Islet precursor cell (in vitro differentiated cells): Measurements from ENCODE around the gene ETFB.
"Not testable (repeated sequence)": the region's sequence is repeated elsewhere in the genome, so short reads cannot be mapped to it uniquely, and the experiment has no call there.

ENCODE experiments used
- DNase-seq: peaks from one replicate; pipeline ENCODE4 v3.0.0-alpha.2; 2018

The ETFB gene

DNA sequence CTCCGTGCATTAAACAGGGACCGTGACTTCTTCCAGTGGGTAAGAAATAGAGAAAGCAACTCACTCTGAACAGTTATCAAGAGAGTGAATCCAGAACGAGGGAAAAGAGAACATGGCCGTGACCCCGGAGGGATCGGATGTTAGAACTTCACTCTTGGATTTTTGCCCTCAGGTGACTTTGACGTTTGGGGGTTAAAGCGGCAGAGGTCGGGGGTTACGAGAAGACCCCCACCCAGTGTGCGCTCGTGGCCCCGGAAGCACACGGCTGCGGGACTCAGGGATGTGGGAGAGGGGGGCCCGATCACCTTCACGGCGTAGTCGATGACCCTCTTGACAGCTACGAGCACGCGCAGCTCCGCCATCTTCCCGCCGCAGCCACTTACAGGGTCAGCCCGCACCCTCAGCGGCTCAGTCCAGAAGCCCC, at the start of gene ETFB:
ETFB (minus strand) TSS at position 424 of the 424 bp plus-strand sequence; CDS start at position 362, 62 bp downstream.
- DNase-seq = no peak

DNA sequence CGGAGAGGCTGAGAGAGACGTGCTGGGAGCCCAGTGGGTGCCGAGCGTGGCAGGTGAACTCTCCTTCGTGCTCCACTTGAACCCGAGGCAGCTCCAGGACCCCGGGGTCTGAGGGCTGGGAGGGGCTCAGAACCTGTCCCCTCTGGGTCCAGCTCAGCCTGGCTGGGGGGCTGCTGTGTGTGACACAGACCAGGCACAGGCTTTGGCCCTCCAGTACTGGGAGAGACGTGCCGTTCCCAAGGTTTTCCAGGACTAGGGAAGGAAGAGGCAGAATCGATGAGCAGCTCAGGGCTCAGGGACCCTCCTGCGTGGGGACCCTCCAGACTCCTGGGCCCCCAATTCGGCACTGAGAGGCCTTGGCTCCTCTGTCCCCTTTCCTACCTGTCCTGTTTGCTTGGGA, 49.0 kb upstream of the ETFB start:
- DNase-seq = no peak

GRCh38 chr19:51410950-51411748, 45.0 kb upstream of the ETFB start:
- DNase-seq = no peak

DNA sequence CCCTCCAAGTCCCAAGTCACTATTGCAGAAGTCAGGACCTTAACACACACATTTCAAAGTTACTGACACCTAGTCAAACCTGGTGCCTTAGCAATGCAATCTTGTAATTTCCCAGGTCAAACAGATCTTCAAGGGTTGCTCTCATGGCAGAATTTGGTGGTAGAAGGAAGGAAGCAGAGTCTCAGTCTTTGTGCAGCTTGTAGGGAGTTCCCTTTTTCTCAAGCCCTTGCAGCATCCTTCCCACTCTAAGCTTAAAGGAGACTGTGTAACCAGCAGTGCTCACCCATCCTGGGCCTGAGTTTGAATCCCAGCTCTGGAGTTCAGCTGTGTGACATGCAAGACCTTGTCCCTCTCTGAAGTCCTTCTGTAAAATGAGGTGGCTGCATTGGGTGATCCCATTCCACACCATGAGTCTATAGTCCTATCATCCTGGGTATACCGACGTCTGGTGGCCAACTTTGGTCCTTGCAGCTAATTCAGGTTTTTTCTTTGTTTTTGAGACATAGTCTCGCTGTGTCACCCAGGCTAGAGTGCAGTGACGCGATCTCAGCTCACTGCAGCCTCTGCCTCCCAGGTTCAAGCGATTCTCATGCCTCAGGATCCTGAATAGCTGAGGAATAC, 41.4 kb upstream of the ETFB start:
- peak; percentile 68 for DNase-seq

- no peak for DNase-seq
Measured at GRCh38 chr19:51402117-51402516, 35.9 kb upstream of the ETFB start.

GRCh38 chr19:51399936-51400335, 33.7 kb upstream of the ETFB start:
- not testable (repeated sequence) for DNase-seq

DNA sequence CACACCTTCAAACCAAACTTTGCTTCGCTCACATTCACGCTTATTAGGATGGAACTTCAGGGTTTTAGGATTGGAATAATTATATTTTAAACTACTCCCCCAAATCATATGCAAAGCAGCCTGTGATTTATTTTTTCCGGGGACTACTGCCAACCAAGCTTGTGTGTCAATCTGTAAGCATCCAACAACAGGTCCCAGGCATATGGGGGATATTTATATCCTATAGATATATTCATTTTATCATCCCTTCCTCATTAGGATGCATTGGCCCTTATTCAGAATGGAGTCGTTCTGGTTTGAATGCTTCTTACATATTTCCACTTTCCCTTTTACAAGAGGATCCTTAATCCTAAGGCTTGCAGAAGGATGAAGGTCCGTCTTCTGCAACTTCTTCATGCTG, 33.0 kb upstream of the ETFB start:
- no peak for DNase-seq

DNA sequence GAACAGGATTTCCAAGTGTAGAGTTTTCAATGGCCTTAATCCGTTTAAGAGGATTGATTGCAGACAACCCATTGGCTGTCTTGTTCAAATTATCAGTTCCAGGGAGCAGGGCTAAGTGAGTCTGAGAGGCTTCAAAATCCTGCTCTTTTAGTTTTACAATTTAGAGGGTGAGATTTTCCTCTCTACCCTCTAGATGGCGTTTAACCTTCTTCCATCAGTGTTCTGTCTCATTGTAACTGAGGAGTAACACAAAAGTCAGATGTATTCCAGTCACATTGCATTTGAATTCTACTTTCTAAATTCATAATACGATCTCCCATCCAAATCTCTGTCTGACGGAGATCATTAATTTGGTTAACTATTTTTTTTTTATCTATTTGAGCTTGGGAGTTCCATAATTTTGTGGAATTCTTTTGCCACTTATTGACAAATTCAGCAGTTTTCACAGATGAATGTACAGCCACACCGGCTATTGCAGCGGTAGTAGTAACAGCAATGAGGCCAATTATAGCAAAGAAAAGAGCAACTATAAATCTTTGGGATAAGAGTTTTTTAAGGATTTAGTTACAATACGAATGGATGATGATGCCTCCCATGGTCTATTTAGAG, 32.0 kb upstream of the ETFB start:
- DNase-seq = no peak

DNA sequence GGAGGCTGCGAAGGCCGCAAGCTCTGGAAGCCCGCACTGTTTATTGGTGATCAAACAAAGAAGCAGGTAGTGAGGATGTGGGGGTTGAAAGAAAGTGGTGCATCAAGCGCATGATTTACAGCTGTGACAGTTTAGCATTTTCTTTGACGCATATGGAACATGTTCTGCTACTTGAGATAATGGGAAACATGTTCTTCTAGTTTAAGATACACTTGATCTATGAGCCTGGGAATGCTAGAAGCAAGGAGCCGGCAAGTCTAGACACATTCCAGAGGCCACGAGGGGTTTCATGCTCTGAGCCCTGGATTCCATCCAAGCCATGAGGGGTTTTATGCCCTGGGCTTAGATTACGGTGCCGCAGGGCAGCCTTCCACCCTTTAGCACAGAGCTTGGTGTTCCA, 31.3 kb upstream of the ETFB start:
- not testable (repeated sequence) for DNase-seq

- DNase-seq = no peak
Measured at GRCh38 chr19:51396175-51396574, 30.0 kb upstream of the ETFB start.

GRCh38 chr19:51394050-51394836, 28.1 kb upstream of the ETFB start:
- DNase-seq = peak; percentile 99

DNA sequence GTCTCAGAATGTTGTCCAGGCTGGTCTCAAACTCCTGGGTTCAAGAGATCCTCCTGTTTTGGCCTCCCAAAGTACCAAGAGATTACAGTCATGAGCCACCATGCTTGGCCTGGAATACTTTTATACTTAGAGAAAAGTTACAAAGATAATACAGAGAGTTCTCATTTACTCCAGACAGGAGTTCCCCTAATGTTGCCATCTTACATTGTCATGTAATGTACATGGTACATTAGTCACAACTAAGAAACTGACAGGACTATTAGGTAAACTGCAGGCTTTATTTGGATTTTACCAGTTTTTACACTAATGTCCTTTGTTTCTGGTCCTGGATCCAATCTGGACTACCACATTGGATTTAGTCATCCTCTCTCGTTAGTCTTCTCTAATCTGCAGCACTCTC, 26.5 kb upstream of the ETFB start:
- no peak for DNase-seq

DNA sequence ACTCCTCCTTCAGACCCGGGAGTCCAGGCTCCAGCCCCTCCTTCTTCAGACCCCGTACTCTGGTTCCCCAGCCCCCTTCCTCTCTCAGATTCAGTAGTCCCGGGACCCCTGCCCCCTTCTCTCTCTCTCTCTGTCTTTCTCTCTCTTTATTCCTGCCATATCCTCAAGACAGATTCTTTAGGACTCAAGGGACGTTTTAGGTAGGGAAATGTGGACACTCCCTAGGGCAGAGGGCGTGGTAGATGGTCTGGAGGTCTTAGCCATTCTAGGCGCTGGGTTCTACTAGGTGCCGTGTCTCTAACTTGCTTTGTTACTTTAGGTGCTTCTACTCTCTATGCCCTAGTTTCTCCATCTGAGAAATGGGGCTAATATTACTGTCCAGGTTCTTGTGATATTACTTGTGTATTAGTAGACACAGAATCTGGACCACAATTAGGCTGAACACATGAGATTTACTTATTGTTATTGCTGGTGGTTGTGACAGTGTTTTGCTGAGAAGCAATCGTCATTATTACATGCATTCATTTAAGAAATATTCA, 25.0 kb upstream of the ETFB start:
- DNase-seq = no peak

GRCh38 chr19:51389143-51389542, 23.0 kb upstream of the ETFB start:
- no peak for DNase-seq

GRCh38 chr19:51387924-51388389, 21.8 kb upstream of the ETFB start, which contains the start of gene LIM2:
LIM2 (minus strand) TSS chr19:51387974; CDS start chr19:51387443, 531 bp downstream.
- no peak for DNase-seq

GRCh38 chr19:51386882-51387520, 20.8 kb upstream of the ETFB start:
- no peak for DNase-seq

DNA sequence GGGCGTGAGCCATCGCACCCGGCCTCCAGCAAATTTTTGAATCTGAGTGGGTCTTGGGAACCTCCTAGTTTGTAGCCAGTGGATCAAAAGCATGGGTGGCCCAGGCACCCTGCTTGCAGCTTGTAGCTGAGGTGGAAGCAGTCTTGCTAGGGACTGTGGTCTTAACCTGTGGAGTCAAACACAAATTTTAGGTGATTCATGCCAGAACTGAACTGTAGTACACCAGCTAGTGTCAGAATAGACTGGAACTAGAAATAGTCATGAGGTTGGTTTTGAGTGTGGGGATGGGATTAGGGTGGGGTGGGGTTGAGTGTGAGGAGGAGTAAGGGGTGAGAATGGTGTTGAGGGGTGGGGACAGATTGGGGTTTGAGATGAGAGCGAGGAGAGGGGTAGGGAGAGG, 15.8 kb upstream of the ETFB start:
- no peak for DNase-seq

DNA sequence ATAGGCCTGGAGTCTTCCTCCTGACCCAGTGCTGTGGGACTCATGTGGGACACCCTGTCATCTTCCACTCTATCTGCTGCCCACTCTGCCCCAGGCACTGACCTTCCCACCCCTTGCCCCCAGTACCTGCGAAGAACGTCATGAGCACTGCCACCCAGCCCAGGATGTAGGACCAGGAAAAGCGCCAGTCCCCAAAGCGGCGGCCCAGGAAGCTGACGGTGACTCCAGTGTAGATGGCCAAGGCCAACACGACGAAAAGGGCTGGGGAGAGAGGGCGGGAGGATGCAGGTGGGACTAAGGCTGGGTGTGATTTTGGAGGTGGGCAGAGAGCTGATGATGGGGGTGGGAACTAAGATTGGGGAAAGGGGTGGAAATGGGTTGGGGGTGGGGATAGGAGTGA, 14.2 kb upstream of the ETFB start:
- DNase-seq = no peak

DNA sequence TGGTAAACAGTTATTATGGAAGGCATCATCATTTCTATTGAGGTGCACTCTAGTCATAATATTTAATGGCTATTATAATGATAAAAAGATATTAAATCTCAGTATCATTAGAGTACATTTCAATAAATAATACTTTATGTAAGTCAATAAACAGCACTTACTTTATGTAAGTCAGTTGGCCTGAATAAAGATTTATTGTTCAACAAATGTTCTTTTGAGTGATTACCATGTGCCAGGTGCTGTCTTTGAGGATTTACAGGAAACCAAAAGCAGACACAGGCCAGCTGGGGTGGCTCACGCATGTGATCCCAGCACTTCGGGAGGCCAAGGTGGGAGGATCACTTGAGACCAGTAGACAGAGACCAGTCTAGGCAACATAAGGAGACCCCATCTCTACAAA, 11.2 kb upstream of the ETFB start:
- DNase-seq = no peak

DNA sequence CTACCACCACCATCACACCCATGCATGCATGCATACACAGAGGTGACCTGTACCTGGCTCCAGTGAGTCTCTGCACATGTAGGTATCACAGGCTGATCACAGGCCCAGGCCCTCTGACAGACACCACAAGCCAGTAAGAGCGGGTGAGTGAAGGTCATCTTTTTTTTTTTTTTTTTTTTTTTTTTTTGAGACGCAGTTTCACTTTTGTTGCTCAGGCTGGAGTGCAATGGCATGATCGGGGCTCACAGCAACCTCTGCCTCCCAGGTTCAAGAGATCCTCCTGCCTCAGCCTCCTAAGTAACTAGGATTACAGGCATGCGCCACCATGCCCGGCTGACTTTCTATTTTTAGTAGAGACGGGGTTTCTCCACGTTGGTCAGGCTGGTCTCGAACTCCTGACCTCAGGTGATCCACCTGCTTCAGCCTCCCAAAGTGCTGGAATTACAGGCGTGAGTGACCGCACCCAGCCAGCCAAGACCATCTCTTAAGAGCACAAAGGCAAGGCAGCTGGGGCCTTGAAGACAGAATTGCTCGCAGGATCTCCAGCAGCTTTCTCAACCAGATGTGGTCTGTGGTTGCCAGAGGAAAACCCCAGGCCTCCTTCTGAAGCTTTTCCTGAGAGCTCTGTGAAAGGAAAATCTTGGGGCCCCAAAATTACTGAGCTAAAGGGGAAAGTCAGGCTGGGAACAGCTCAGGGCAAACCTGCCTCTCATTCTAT, 9.5 kb upstream of the ETFB start:
- no peak for DNase-seq
